Epithelial cell of esophagus (primary cell): ENCODE results near the gene ESR1.
A peak's percentile ranks its signal among the peaks of the same experiment; 100 is the strongest.
"Not testable (repeated sequence)": the region's sequence is repeated elsewhere in the genome, so short reads cannot be mapped to it uniquely, and the experiment has no call there.

Experiments used
- DNase-seq: peaks from one replicate; pipeline ENCODE4 v3.0.0; 2010; ENCODE audit warnings: low read depth
- H3K4me3 ChIP-seq: 2 replicates; pipeline ENCODE4 v1.5.1; 2011; ENCODE audit warnings: mild to moderate bottlenecking, low read length, control low read depth
- CTCF ChIP-seq: IDR thresholded peaks from 2 replicates; pipeline ENCODE4 v1.5.1; 2011; ENCODE audit warnings: low read depth, mild to moderate bottlenecking, low read length, control low read depth, inconsistent platforms; ENCODE audit not compliant: insufficient read depth; ENCODE audit errors: missing control alignments

ESR1 gene

GRCh38 chr6:151835396-151835795, 27.9 kb downstream of the ESR1 start:
- no peak overlapping the region for H3K4me3 ChIP-seq
- no peak for DNase-seq
- TF ChIP-seq CTCF = no peak

- no peak overlapping the region for H3K4me3 ChIP-seq
- no peak for DNase-seq
- TF ChIP-seq CTCF = no peak
These were observed 29.7 kb downstream of the ESR1 start for GRCh38 chr6:151837223-151837622.

GRCh38 chr6:151842816-151843215, 35.3 kb downstream of the ESR1 start:
- no peak overlapping the region for H3K4me3 ChIP-seq
- TF ChIP-seq CTCF = no peak
- peak; percentile 17 for DNase-seq

- no peak overlapping the region for H3K4me3 ChIP-seq
- TF ChIP-seq CTCF = no peak
- DNase-seq = peak; percentile 79
These were observed 39.6 kb downstream of the ESR1 start for GRCh38 chr6:151847064-151847463.

- no peak for TF ChIP-seq CTCF
- no peak overlapping the region for H3K4me3 ChIP-seq
- DNase-seq = no peak
These were observed 43.1 kb downstream of the ESR1 start for GRCh38 chr6:151850479-151851003.

- no peak overlapping the region for H3K4me3 ChIP-seq
- no peak for DNase-seq
- no peak for TF ChIP-seq CTCF
These were observed 50.8 kb downstream of the ESR1 start for GRCh38 chr6:151858294-151858693.

- TF ChIP-seq CTCF = no peak
- DNase-seq = no peak
- no peak overlapping the region for H3K4me3 ChIP-seq
These were observed 55.0 kb downstream of the ESR1 start for GRCh38 chr6:151862461-151862860.

- H3K4me3 ChIP-seq, DNase-seq: not testable (repeated sequence)
These were observed 59.9 kb downstream of the ESR1 start for GRCh38 chr6:151867361-151867869.
